IPS-18c (cell line): ENCODE data around the gene MIP.
"Not testable (repeated sequence)": the region's sequence is repeated elsewhere in the genome, so short reads cannot be mapped to it uniquely, and the experiment has no call there.

Experiments used
- H3K4me3 ChIP-seq: 2 replicates; pipeline ENCODE4 v1.7.0; 2013; ENCODE audit warnings: low read depth, mild to moderate bottlenecking, low read length, moderate library complexity; ENCODE audit not compliant: insufficient read depth
- H3K9me3 ChIP-seq: one replicate; pipeline ENCODE4 v1.6.1; 2013; ENCODE audit warnings: mild to moderate bottlenecking, low read length, moderate library complexity; ENCODE audit not compliant: control insufficient read depth, insufficient read depth

Gene MIP

DNA sequence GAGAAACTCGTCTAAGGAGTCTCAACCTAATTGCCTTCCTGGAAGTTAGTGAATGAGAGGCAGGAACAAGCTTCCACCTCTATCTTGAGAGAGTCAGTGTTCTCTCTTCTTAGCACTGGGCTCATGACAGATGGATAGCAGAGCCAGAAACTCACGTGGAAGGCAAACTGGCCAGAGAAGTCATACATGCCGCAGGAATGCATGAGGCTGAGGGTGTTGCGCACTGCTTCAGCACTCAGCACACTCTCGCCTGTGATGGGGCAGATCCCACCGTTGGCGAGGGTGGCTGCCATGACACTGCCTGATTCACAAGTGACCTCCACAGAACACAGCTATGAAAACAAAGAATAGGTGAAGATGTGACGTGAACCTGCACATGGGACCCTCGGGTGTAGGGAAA, 19.9 kb upstream of the MIP start:
- Histone ChIP-seq H3K4me3 (no peak overlapping the region), H3K9me3 (no peaks in the 10 kb centered on the region)

DNA sequence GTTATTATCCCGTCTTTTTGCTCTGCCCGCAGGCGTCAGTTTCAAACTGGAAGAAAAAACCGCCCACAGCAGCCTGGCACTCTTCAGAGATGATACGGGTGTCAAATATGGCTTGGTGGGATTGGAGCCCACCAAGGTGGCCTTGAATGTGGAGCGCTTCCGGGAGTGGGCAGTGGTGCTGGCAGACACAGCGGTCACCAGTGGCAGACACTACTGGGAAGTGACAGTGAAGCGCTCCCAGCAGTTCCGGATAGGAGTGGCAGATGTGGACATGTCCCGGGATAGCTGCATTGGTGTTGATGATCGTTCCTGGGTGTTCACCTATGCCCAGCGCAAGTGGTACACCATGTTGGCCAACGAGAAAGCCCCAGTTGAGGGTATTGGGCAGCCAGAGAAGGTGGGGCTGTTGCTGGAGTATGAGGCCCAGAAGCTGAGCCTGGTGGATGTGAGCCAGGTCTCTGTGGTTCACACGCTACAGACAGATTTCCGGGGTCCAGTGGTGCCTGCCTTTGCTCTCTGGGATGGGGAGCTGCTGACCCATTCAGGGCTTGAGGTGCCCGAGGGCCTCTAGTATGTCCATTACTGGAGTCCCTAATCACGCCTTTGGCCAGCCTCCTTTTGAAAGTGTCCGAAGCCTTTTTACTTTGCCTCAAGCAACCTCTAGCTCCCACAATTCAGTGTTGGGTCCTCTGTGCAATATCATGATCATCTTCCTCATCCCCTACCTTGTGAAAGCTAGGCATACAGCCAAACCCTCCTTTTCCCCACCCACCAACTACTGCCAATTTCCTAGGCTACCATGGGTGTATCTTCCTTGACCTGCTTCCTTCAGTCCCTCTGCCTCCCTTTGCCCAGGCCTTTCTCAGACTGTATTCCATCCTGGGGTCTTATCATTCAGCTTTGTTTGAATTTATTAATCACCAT, 14.8 kb upstream of the MIP start:
- no peaks in the 10 kb centered on the region for H3K9me3 ChIP-seq

DNA sequence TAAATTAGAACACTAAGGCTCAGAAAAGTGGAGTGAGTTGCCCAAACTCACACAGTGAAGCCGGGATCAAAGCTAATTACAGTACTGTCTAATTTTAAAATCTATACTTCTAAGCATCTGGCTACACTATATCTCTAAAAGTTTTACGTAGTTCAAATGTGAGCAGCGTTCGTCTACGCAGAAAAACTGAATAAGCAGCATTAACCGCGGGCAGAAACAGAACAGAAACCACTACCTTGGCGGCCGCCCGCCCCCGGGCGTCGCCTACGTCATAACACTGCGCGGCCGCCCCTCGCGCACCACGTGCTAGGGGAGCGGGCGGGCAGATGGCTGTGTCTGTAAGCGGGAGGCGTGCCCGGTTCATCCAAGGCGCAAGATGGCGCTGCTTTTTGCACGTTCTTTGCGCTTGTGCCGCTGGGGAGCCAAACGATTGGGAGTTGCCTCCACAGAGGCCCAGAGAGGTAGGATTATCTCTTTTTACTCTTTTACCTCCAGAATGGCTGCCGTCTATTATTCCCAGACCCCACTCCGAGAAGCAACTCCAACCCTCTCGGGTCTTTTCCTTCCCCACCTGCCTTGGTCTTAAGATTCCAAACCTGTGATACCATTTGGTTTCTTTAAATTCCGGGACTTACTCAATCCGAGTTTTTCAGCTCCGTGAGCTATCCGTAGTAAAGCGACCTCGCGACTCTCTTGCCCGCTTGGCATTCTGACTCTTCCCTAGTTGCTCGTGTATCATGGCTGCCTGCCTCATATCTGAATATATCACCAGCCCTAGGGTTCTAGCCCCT, 14.0 kb upstream of the MIP start, which contains the start of gene SPRYD4:
TSS of gene SPRYD4 (plus strand) at position 363 of the 791 bp plus-strand sequence. CDS start at position 377, 14 bp downstream.
- peak within 1 kb of the TSS; percentile 71 for H3K4me3 ChIP-seq

More for the DNA sequence above, 14.8 kb upstream of the MIP start:
- peak overlapping the region; percentile 71 for H3K4me3 ChIP-seq

DNA sequence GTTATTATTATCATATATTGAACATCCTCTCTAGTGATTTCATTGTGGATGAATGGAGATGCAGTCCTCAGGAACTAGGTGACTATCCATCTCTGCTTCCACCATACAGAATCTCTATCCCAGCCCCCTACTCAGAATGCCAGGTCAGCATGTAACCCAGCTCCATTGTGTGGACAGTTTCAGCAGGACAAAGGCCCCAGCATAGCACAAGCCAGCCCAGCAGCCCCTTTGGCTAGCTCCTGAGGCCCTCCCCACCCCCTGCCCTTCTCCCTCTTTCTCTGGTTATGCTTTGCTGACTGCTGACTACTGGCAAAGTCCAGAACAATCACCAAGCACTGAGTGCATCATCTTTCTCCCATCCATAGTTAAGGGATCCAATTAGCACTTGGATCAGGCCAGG, 8.1 kb upstream of the MIP start:
- Histone ChIP-seq H3K4me3 (no peak overlapping the region), H3K9me3 (peaks cover 2% of the 10 kb centered on the region)

More for the DNA sequence above, 14.0 kb upstream of the MIP start, which contains the start of gene SPRYD4:
- no peaks in the 10 kb centered on the region for H3K9me3 ChIP-seq

DNA sequence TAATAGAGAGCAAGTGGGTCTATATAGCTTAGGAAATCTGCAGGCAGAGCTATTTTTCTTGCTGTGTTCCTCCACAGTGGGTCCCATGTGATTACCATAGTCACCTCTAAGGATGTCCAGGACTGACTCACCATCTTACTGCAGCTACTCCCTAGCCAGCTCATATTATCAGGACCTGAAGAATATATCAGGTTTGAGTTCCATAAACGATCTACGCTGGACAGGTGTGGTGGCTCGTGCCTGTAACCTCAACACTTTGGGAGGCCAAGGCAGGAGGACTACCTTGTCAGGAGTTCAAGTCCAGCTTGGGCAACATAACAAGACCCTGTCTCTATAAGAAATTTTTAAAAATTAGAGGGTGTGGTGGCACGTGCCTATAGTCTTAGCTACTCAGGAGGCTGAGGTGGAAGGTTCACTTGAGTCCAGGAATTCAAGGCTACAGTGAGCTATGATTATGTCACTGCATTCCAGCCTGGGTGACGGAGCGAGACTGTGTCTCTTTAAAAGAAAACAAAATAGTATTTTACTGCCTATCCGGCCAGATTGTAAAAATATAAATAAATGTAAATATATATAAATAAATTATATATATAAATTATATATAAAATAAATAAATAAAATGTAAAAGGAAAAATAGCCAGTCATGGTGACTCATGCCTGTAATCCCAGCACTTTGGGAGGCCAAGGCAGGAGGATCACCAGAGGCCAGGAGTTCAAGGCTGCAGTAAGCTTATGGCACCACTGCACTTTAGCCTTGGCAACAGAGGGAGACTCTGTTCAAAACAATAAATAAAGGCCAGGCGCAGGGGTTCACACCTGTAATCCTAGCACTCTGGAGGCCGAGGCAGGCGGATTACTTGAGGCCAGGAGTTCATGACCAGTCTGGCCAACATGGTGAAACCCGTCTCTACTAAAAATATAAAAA, 7.0 kb upstream of the MIP start:
- Histone ChIP-seq H3K4me3 (no peak overlapping the region), H3K9me3 (peaks cover 2% of the 10 kb centered on the region)

DNA sequence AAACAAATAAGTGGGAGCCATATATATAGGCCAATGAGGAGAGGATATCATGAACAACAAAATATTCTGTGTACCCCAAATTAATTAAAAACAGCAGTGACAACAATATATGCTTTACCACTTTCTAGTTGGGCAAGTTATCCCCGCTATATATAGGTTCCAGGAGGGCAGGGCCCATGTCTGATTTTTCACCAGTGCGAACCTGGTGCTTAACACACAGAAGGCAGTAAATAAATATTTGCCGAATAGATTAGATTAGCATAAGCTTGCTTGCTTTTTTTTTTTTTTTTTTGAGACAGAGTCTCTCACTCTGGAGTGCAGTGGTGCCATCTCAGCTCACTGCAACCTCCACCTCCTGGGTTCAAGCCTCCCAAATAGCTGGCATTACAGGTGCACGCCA, 3.4 kb upstream of the MIP start:
- peaks cover 2% of the 10 kb centered on the region for H3K9me3 ChIP-seq
- H3K4me3 ChIP-seq: no peak overlapping the region

DNA sequence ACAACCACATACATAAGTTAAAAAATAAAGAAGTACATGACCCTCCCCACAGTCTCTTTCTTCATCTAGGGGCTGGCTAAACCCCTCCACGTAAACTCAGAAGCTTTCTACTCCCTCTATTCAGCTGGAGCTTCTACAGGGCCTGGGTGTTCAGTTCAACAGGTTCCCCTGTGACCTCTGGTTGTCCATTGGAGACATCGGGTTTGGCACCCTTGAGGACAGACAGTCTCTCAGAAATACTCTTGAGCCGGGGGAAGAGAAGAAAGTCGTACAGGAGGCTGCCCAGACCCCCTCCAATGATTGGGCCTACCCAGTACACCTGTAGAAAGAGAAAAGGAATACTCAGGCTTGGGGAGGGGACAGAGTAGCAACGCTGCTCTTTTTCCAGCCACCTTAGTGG, 3.3 kb downstream of the MIP start:
- no peak overlapping the region for H3K4me3 ChIP-seq
- H3K9me3 ChIP-seq: no peaks in the 10 kb centered on the region

DNA sequence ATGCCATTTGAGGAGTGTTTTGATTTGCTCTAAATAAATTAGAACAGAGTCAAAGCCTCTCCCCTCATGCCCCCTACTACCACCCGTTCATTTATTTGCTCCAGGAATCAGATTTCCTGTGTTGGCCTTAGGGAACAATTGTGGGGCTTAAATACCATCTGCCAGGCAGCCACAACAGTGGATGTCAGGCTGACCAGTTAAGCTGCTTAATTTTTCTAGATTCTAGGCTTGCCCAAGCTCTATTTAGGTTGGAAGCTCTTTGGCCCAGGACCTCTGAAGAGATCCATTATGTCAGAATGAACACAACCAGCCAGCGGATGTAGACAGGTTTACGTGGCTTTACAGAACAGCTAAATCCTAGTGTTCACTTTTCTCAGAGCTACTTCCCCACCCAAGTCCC, 4.2 kb downstream of the MIP start:
- H3K9me3 ChIP-seq: no peaks in the 10 kb centered on the region
- no peak overlapping the region for H3K4me3 ChIP-seq

DNA sequence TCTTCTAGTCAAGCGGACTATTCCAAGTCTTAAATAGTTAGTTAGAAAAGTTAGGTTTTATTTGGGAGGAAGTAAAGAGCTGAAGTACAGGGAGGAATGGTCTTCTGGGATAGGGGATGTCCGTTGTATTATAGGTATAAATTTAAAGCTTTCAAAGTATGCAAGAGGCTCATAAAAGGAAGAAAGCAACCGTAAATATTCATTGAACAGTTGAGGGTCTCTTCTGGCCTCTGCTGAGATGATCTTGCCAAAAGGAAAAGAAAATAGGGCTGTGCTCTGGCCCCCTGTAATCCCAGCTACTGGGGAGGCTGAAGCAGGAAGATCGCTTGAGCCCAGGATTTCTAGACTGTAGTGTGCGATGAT, 4.9 kb downstream of the MIP start:
- Histone ChIP-seq H3K4me3 (peak overlapping the region; percentile 76; the same call in 1 of the 2 replicates), H3K9me3 (no peaks in the 10 kb centered on the region)

DNA sequence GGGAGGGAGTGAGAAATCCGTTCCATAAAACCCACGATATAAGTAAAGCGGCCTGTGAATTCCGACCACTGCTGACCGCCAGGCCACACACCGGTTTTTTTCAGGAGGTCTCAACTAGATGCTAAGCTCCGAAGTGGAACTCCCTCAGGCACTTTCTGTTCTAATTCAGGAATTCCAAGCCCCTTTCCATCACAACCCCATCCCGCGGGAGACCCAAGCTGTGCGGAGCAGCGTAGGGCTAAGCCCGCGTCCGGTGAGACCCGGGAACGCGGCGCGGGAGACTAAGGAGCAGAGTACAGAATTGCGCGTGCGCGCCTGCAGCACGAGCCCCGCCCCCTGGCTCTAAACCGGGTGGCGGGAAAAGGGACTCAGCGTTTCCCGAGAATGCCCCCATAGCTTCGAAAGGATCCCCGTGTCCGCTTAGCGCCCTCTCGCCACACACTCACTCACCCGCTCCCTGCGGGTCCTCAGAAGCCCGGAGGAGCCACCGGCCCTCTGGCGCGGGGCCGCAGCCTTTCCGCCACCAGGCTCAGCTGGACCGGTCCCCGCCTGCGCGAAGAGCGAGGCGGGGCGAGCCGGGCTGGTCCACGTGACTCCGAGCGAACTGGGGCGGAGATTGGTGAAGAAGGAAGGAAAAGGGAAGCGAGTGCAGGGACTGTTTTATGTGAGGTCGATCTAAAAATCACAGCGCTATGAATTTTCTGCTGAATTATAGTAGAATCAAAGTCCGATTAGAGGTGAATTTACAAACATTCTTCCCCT, 5.4 kb downstream of the MIP start, which contains the start of gene TIMELESS:
TSS of gene TIMELESS (minus strand) at position 567 of the 762 bp plus-strand sequence. CDS start 15,256 bp downstream, outside the sequence.
- peak within 1 kb of the TSS; percentile 76 for H3K4me3 ChIP-seq
- no peaks in the 10 kb centered on the region for H3K9me3 ChIP-seq

DNA sequence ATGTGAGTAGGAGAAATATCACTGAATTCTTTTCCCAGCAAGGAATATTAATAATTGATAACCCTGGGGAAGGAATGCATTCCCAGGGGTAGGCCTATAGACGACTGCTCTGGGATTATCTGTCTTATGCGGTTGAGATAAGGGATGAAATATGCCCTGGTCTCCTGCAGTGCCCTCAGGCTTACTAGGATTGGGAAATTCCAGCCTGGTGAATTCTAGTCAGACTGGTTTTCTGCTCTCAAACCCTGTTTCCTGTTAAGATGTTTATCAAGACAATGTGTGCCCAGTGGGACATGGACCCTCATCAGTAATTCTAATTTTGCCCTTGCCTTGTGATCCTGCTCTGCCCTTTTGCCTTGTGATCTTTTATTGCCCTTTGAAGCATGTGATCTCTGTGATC, 11.2 kb downstream of the MIP start:
- not testable (repeated sequence) for H3K4me3 ChIP-seq, H3K9me3 ChIP-seq

DNA sequence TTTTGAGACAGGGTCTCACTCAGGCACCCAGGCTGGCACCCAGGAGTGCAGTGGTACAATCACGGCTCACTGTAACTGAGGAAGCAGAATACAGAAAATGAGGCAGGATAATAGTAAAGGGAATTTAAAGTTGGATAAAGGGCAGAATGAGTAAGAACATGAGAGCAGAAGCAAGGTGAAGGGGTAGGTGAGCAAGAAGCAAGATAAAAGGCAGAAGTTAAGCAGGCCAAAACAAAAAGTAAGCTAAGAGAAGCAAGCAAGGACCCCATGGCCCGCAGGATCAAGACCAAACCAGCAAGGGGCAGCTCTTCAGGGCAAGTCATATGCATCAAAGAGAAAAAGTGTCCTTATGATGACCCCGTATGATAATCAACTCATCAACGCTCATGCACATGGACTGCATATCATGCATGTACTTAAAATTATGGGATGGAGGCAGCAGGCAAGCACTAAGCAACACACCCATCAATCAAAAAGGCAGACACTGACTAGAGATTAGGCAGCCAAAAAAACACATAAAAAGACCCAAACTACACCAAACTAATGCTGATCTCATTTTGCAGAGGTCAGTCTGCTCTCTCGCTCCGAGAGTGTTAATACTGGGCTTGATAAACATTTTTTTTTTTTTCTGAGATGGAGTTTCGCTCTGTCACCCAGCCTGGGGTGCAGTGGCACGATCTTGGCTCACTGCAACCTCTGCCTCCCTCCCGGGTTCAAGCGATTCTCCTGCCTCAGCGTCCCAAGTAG, 16.9 kb downstream of the MIP start:
- Histone ChIP-seq H3K4me3 (no peak overlapping the region), H3K9me3 (no peaks in the 10 kb centered on the region)

DNA sequence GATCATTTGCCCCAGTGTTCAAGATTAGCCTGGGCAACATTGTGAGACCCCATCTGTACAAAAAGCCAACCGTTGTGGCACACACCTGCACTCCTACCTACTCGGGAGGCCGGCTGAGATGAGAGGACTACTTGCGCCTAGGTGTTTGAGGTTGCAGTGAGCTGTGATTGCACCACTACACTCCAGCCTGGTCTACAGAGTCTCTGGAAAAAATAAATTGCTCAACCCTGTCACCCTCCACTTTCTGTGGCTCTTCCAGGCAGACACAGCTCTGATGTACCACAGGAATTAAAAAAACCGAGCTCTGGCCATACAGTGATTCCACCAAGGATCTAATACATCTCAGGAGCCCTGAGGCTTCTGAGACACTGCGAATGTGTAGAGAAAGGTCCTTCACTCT, 19.6 kb downstream of the MIP start:
- Histone ChIP-seq H3K4me3 (no peak overlapping the region), H3K9me3 (no peaks in the 10 kb centered on the region)

DNA sequence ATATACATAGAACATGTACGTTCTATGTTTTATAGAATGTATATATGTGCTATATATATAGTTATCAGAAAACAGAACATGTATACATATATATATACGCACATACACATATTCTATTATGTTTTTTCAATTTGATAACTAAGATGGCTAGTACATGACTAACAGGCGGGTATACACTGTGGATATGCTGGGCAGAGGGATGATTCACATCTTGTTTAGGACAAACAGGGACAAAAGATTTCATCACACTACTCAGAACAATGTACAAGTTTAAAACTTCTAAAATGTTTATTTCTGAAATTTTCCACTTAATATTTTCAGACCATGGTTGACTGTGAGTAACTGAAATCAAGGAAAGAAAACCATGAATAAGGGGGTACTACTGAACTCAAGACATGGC, 22.6 kb downstream of the MIP start:
- Histone ChIP-seq H3K9me3 (no peaks in the 10 kb centered on the region), H3K4me3 (no peak overlapping the region)

DNA sequence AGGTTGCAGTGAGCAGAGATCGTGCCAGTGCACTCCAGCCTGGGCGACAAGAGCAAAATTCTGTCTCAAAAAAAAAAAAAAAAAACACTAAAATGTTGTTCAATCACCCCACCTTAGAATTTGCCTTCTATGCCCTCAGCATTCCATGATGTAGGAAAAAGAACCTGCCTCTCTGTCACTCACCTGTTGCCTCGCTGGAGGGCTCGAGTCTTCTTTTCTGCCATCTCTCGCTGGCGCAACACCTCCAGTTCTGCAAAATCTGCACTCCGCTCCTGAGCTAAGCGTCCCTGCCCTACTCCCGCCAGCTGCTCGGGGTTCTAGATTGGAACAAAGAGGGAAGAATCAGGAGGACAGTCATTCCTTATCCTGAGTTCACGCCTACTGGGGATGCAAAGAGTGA, 23.2 kb downstream of the MIP start:
- no peak overlapping the region for H3K4me3 ChIP-seq
- H3K9me3 ChIP-seq: peaks cover under 1% of the 10 kb centered on the region

DNA sequence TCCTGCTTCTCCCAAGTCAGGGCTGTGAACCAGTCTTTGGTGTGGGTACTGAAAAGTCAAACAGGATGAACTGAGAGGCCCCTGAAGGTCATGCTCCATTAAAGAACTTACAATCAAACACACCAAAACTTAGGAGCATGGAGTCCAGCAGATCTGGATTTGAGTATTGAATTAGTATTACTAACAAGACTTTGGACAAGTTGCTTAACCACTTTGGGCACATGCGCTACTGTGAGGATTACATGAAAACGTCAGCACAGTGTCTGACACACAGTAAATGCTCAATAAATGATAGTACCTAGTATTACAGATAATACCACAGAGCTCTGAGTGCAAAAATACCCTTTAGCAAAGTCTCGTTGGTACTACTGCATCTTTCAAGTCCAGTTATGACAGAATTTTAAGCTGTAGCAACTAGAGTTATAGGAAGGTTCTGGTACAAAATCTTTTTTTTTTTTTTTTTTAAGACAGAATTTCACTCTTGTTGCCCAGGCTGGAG, 28.5 kb downstream of the MIP start:
- H3K9me3 ChIP-seq: peaks cover 2% of the 10 kb centered on the region
- no peak overlapping the region for H3K4me3 ChIP-seq
